Neural progenitor cell (in vitro differentiated cells): ENCODE data around the gene CAGE1. TPM values are rescaled to one million over a fixed set of nuclear protein-coding genes. Genes with fewer than 3 reads are reported as not detected.

ENCODE experiments used
- DNase-seq: peaks from one replicate; pipeline ENCODE4 v3.0.0-alpha.2; 2016; ENCODE audit warnings: low spot score
- H2AFZ ChIP-seq: fragments of 200-600 bp; sonication (generic); replicated peaks from 2 replicates; pipeline ENCODE4 v1.6.1; 2016; ENCODE audit warnings: antibody characterized with exemption
- H3F3A ChIP-seq: fragments of 200-600 bp; sonication (generic); 2 replicates; pipeline ENCODE4 v1.6.1; 2016; ENCODE audit warnings: antibody characterized with exemption, low read depth
- H3K27ac ChIP-seq: fragments of 200-600 bp; sonication (generic); 2 replicates; pipeline ENCODE4 v1.5.1; 2016; ENCODE audit warnings: mild to moderate bottlenecking
- H3K27me3 ChIP-seq: fragments of 200-600 bp; sonication (generic); 2 replicates; pipeline ENCODE4 v1.6.1; 2016; ENCODE audit warnings: mild to moderate bottlenecking, moderate library complexity
- H3K36me3 ChIP-seq: fragments of 200-600 bp; sonication (generic); 2 replicates; pipeline ENCODE4 v1.5.1; 2016
- H3K4me1 ChIP-seq: fragments of 200-600 bp; sonication (generic); 2 replicates; pipeline ENCODE4 v1.6.1; 2016; ENCODE audit warnings: mixed run types
- H3K4me2 ChIP-seq: fragments of 200-600 bp; sonication (generic); 2 replicates; pipeline ENCODE4 v1.6.1; 2016
- H3K4me3 ChIP-seq: fragments of 200-600 bp; sonication (generic); 2 replicates; pipeline ENCODE4 v1.5.1; 2016
- H3K79me2 ChIP-seq: fragments of 200-600 bp; sonication (generic); 2 replicates; pipeline ENCODE4 v1.6.1; 2016; ENCODE audit warnings: low read depth
- H3K9ac ChIP-seq: fragments of 200-600 bp; sonication (generic); 2 replicates; pipeline ENCODE4 v1.6.1; 2016
- H3K9me3 ChIP-seq: fragments of 200-600 bp; sonication (generic); 2 replicates; pipeline ENCODE4 v1.5.1; 2016; ENCODE audit warnings: low read depth
- H4K20me1 ChIP-seq: fragments of 200-600 bp; sonication (generic); 2 replicates; pipeline ENCODE4 v1.6.1; 2016; ENCODE audit warnings: low read depth
- H3K27ac Mint-ChIP-seq: 3 replicates; pipeline ENCODE4 v1.8.0; 2021; ENCODE audit warnings: mixed read lengths
- H3K27me3 Mint-ChIP-seq: 2 replicates; pipeline ENCODE4 v1.8.0; 2022; ENCODE audit warnings: low read depth, mild to moderate bottlenecking, inconsistent platforms, moderate library complexity, mixed read lengths; ENCODE audit not compliant: insufficient read depth
- H3K36me3 Mint-ChIP-seq: 3 replicates; pipeline ENCODE4 v1.8.0; 2021; ENCODE audit warnings: mixed read lengths
- H3K4me1 Mint-ChIP-seq: 3 replicates; pipeline ENCODE4 v1.8.0; 2021; ENCODE audit warnings: mixed read lengths
- H3K4me3 Mint-ChIP-seq: 3 replicates; pipeline ENCODE4 v1.8.0; 2021; ENCODE audit warnings: mild to moderate bottlenecking, moderate library complexity, mixed read lengths
- H3K9me3 Mint-ChIP-seq: 3 replicates; pipeline ENCODE4 v1.8.0; 2020; ENCODE audit warnings: mixed read lengths
- CTCF ChIP-seq: fragments of 200-600 bp; sonication (generic); IDR thresholded peaks from 2 replicates; pipeline ENCODE4 v1.5.1; 2017; ENCODE audit warnings: antibody characterized with exemption, mild to moderate bottlenecking
- EZH2 ChIP-seq: fragments of 200-600 bp; sonication (generic); IDR thresholded peaks from 2 replicates; pipeline ENCODE4 v1.6.1; 2017; ENCODE audit warnings: antibody characterized with exemption, mild to moderate bottlenecking, moderate library complexity
- EZH2phosphoT487 ChIP-seq: fragments of 200-600 bp; sonication (generic); IDR thresholded peaks from 2 replicates; pipeline ENCODE4 v1.6.1; 2017; ENCODE audit warnings: antibody characterized with exemption
- total RNA-seq: library from RNA; depleted of rRNA; stranded (reverse); fragments of >200 nt; gene quantifications from 2 replicates; pipeline ENCODE4 v1.2.3, GENCODE V29; 2015; ENCODE audit warnings: low replicate concordance

CAGE1 gene
- 0.03 TPM in 1 of 2 replicates, not detected in the other for total RNA-seq

DNA sequence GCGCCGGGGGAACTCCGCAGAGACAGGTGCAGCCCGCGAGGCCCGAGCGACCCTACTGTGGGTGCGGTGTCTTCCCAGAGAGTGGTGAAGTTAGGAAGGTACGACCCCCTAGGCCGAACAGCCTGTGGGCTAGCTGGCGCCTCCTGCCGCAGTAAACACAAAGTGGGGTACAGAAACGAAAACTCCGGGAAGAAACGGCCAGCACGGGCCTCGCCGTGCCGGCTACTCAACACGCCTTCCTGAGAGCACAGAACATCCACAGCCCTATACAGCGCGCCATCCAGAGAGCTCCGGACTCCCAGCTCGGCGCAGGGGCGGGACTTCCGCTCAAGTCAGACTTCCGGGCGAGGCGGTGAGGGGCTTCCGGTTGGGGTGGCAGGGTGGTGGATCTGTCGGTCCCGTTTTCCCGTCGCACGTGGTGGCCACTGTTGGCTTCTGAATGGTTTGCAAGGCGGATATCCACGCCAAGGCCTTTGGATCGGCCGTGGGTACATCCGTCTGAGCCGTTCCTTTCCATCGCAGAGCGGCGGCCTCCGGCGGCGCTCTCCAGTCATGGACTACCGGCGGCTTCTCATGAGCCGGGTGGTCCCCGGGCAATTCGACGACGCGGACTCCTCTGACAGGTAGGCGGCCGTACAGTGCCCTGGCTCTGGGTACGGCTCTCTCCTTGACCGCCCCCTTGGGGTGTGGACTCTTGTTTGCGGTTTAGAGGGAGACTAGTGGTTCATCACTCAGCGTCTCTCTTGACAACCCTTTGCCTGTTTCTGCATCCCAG lies at the start of gene CAGE1, which contains the start of gene RIOK1:
Gene CAGE1 (minus strand): TSS at position 292 of the 775 bp plus-strand sequence. CDS start 2,569 bp downstream, outside the sequence.
Gene RIOK1 (plus strand): TSS at position 358 of the 775 bp plus-strand sequence. CDS start 195 bp downstream, at position 553.
- peak within 1 kb of the TSS; percentile 89 for H3K27ac Mint-ChIP-seq
- Histone ChIP-seq H4K20me1 (peaks cover 6% of the 10 kb centered on the region), H3K4me1 (peaks cover 16% of the 10 kb centered on the region), H3F3A (peaks cover 18% of the 10 kb centered on the region), H3K27me3 (no peaks in the 10 kb centered on the region), H3K36me3 (no peaks in the 10 kb centered on the region), H3K79me2 (peaks cover 40% of the 10 kb centered on the region), H3K4me3 (peak within 1 kb of the TSS; percentile 73), H3K27ac (peak within 1 kb of the TSS; percentile 81), H2AFZ (peak within 1 kb of the TSS; percentile 96), H3K9ac (peak within 1 kb of the TSS; percentile 64), H3K4me2 (peak within 1 kb of the TSS; percentile 85), H3K9me3 (no peaks in the 10 kb centered on the region)
- TF ChIP-seq EZH2phosphoT487 (no peak), EZH2 (peak; percentile 28), CTCF (peak; percentile 35)
- H3K4me3 Mint-ChIP-seq = peak within 1 kb of the TSS; percentile 94
- peaks cover 2% of the 10 kb centered on the region for H3K36me3 Mint-ChIP-seq
- no peaks in the 10 kb centered on the region for H3K9me3 Mint-ChIP-seq
- DNase-seq = peak; percentile 96
- H3K4me1 Mint-ChIP-seq = peaks cover 21% of the 10 kb centered on the region
- no peaks in the 10 kb centered on the region for H3K27me3 Mint-ChIP-seq

DNA sequence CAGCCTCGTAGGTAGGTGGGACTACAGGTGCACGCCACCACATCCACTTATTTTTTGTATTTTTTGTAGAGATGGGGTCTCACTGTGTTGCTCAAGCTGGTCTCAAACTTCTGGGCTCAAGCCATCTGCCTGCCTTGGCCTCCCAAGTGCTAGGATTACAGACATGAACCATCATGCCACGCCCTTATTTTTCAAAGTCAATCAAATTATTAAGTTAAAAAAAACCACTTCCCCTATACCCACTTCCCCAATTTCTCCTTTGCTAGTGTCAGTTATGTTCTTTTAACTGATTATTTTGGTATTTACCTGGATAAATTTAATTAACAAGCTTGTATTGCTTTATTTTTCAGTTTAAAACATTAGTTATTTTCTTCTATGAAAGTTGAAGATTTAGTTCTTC lies 49.7 kb upstream of the CAGE1 start:
- Histone ChIP-seq H3K27ac (no peak overlapping the region), H3K9me3 (no peaks in the 10 kb centered on the region), H3K27me3 (no peaks in the 10 kb centered on the region), H3K9ac (no peak overlapping the region), H3K4me2 (no peak overlapping the region), H3K4me1 (no peaks in the 10 kb centered on the region), H3K36me3 (no peaks in the 10 kb centered on the region), H2AFZ (no peak overlapping the region), H3K4me3 (no peak overlapping the region), H3K79me2 (no peaks in the 10 kb centered on the region), H4K20me1 (no peaks in the 10 kb centered on the region), H3F3A (no peaks in the 10 kb centered on the region)
- H3K27ac Mint-ChIP-seq = no peak overlapping the region
- peaks cover 2% of the 10 kb centered on the region for H3K27me3 Mint-ChIP-seq
- TF ChIP-seq EZH2 (no peak), CTCF (no peak), EZH2phosphoT487 (no peak)
- H3K4me1 Mint-ChIP-seq = no peaks in the 10 kb centered on the region
- no peaks in the 10 kb centered on the region for H3K36me3 Mint-ChIP-seq
- H3K9me3 Mint-ChIP-seq = no peaks in the 10 kb centered on the region
- no peak overlapping the region for H3K4me3 Mint-ChIP-seq
- DNase-seq = no peak

GRCh38 chr6:7438011-7438410 lies 48.5 kb upstream of the CAGE1 start:
- H3K9ac ChIP-seq = no peak overlapping the region
- H3K27ac ChIP-seq = no peak overlapping the region
- Mint-ChIP-seq H3K27me3 (peaks cover 2% of the 10 kb centered on the region), H3K27ac (no peak overlapping the region), H3K36me3 (no peaks in the 10 kb centered on the region), H3K4me3 (no peak overlapping the region), H3K4me1 (no peaks in the 10 kb centered on the region), H3K9me3 (no peaks in the 10 kb centered on the region)
- no peaks in the 10 kb centered on the region for H3F3A ChIP-seq
- no peak overlapping the region for H3K4me2 ChIP-seq
- no peaks in the 10 kb centered on the region for H3K79me2 ChIP-seq
- H3K27me3 ChIP-seq = no peaks in the 10 kb centered on the region
- no peaks in the 10 kb centered on the region for H4K20me1 ChIP-seq
- DNase-seq = no peak
- H3K36me3 ChIP-seq = no peaks in the 10 kb centered on the region
- no peaks in the 10 kb centered on the region for H3K4me1 ChIP-seq
- no peak overlapping the region for H3K4me3 ChIP-seq
- TF ChIP-seq EZH2phosphoT487 (no peak), CTCF (no peak), EZH2 (no peak)
- no peak overlapping the region for H2AFZ ChIP-seq
- H3K9me3 ChIP-seq = no peaks in the 10 kb centered on the region
